Fibroblast of skin of back (primary cell): Measurements from ENCODE around the gene ZC3HAV1.
"Not testable (repeated sequence)": the region's sequence is repeated elsewhere in the genome, so short reads cannot be mapped to it uniquely, and the experiment has no call there.

Experiments
- DNase-seq: peaks from one replicate; pipeline ENCODE4 v3.0.0-alpha.2; 2013

Gene ZC3HAV1

DNA sequence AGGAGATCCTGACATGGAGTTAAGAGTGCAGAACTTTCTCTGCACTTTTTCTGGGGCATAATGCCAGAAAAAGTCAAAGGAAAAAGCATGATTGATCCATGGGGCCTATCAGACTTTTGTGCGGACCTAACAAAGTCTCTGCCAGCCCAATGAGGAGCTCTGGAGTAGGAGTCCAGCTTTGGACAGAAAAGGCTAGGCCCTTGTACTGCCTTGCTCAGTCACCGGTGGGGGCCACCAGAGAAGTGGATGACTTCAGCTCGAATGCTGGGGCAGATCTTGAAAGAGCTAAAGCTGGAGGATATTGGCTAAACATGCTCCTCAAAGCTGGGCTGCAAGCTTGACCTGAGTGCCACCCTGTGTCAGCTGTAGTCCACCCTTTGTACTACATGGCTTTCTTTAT is 2.8 kb upstream of the ZC3HAV1 start:
- no peak for DNase-seq

DNA sequence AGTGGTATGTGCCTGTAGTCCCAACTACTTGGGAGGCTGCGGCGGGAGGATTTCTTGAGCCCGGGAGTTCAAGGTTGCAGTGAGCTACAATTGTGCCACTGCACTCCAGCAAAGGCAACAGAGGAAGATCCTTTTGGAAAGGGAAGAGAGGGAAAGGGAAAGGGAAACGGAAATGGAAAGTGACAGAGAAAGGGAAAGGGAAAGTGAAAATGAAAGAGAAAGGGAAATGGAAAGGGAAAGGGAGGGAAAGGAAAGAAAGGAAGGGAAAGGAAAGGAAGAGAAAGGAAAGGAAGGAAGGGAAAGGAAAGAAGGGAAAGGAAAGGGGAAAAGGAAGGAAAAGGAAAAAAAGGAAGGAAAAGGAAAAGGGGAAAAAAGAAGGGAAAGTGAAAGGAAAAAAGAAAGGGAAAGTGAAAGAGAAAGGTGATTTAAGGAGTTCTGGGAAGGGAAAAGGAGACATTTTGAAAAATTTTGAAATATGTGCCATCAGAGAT is 2.3 kb upstream of the ZC3HAV1 start:
- DNase-seq: no peak

DNA sequence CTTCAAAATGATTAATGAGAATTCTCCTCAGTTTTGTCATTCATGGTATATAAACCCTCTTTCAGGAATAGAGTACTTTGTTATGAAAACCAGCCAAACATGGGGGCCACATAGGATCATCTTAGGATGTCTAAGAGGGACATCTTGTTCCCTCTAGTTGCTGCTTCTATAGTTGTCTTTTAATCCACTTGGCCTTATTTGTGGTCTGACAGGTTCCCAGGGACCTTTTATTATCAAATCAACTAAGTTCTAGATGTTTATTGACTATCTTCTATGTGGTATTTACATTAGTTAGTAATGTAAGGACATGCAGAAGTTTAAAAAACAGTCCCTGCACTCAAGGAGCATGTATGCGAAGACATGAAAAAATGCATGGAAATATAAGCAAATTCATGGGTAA is 1.6 kb upstream of the ZC3HAV1 start:
- no peak for DNase-seq

DNA sequence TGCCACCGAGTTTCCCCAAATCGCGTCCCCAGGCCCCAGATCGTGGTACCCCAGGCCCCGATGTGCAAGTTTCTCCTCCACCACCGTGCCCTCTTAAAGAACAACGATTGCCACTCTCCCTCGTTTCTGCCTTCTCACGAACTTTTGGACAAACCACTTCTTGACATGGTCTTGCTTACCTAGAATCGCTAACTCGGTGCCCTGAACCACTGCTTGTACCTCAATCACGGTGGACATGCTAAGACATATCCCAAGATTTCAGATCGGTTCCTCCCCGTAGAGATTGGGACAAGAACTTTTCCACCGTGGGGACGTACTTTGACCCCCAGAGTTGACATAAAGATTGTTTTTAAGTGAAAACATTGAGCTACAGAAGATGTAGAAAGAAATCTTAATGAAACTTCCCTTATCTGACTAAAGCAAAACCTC is 477 bp upstream of the ZC3HAV1 start:
- DNase-seq: no peak

DNA sequence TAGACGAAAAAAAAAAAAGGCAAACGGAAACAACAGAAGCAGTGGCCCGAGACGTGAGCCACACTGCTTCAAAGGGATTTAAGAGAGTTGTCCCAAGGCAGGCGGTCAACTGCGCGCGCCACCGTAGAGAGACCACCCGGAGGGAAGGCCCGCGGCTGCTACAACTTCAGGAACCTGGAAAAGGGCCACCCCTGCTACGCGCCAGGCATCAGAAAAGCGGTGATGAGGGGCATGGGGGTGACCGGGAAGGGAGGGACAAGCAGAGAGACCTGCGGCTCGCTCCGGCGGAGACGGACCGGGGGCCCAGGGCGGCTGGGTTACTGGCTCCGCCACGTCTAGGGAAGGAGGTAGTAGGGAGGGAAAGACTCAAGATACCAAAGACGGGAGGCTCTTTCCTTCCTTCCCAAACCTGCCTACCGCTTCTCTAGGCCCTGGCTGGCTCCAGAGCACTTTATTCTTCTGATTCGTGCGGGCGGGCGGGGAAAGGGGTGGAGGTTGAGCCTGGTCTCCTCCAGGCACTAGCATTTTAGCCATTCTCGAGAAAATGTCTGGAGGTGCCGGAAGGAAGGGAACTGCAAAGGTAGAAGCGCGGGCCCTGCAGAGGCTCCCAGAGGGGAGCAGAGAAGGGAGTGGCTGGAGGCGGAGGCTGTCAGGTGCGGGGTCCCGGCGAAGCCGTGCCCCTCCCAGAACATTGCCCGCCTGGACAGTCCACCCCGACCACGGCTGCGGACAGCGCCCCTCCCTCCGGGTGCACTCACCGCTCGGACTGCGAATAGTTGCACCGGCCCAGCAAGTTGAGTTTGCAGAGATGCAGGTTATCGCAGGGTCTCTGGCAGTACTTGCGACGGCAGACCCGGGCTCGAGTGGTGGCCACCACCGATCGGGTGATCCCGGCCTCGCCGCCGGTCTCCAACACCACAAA is 993 bp downstream of the ZC3HAV1 start:
- peak; percentile 16 for DNase-seq

DNA sequence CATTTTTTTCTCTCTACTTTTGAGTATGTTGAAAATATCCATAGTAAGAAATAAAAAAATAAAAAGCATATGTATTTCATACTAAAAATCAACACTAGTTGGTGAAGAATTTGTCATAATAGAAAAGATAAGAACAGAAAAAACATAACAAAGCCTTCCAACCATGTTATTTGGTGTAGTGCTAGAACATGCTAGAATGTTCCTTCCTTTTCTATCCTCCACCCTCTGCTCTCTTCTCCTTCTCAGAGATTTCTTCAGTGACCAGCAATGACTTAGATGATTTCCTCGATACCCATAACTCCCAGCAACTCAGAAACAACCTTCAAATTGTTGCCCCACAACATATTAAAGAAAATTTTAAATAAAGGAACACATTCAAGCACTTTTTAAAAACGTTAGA is 2.6 kb downstream of the ZC3HAV1 start:
- no peak for DNase-seq

DNA sequence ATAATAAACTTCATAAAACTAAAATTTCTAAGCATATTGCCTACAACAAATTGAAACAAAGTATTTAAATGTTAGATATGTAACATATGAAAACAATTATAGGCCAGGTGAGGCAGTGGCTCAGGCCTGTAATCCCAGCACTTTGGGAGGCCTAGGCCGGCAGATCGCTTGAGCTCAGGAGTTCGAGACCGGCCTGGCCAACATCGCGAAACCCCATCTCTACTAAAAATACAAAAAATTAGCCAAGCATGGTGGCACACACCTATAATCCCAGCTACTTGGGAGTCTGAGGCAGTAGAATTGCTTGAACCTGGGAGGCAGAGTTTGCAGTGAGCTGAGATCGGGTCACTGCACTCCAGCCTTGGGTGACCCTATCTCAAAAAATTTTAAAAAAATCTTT is 3.3 kb downstream of the ZC3HAV1 start:
- DNase-seq: not testable (repeated sequence)

DNA sequence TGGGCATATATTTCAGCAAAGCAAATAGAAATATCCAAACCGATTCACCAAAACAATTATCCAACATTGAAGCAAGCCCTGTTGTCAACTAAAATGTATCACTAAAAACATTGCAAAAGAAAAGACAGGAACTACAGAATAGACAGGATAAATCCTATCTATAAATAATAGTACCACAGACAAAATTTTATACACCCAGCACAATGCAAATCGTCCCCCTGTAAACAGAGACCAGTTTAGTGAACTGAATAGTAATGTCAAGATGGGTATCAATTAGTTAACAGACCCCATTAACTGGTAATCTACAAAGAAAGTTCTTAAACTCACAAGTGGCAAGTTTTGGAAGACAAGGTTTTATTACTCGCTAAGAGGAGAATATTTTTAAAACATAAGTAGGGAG is 4.0 kb downstream of the ZC3HAV1 start:
- no peak for DNase-seq

DNA sequence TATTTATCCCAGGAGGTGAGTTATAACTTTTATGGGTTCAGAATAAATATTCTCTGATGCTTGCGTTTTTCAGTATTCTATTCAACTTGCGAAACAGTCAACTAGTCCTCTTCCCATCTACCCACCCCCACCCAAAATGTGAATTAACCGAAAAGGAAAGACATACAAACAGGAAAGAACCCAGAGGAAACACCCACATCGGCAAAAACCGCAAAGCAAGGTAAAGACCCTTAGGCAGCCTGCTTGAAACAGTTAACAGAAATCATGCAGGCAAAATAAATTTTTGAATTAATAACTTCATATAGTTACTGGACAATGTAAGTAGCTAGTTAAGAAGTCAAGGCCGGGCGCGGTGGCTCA is 5.4 kb downstream of the ZC3HAV1 start:
- no peak for DNase-seq

DNA sequence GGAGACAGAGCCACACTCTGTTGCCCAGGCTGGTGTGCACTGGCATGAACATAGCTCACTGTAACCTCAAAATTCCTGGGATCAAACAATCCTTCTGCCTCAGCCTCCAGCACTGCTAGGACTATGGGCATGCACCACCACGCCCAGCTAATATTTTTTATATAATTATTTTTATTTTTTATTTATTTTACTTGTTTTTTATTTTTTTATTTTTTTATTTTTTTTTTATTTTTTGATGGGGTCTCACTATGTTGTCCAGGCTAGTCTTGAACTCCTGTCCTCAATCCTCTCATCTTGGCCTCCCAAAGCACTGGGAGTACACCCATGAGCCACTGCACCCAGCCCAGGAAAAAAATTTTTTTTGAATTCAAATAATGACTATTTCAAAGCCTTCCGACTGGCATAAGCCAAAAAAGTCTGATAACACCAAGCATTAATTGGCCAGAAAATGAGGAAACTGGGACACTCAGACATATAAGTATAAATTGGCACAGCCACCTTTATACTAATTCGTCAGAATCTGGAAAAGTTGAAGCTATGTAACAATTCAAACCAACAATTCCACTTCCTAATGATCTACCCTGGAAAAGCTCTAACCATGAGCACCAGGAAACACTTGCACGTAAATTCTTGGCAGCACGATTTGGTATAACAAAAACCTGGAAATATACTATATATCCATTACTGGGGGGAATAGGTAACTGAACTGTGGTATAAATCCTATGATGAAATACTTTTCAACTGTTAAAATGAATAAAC is 6.3 kb downstream of the ZC3HAV1 start:
- DNase-seq: no peak

DNA sequence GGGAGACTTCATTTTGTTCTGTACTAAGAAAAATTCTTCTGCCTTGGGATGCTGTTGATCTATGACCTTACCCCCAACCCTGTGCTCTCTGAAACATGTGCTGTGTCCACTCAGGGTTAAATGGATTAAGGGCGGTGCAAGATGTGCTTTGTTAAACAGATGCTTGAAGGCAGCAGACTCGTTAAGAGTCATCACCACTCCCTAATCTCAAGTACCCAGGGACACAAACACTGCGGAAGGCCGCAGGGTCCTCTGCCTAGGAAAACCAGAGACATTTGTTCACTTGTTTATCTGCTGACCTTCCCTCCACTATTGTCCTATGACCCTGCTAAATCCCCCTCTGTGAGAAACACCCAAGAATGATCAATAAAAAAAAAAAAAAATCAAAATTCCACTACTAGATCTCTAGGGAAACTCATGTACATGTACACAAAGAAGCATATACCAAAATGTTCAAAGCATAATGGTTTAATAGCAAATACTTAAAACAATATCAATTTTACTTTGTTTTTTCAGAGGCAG is 7.8 kb downstream of the ZC3HAV1 start:
- not testable (repeated sequence) for DNase-seq

DNA sequence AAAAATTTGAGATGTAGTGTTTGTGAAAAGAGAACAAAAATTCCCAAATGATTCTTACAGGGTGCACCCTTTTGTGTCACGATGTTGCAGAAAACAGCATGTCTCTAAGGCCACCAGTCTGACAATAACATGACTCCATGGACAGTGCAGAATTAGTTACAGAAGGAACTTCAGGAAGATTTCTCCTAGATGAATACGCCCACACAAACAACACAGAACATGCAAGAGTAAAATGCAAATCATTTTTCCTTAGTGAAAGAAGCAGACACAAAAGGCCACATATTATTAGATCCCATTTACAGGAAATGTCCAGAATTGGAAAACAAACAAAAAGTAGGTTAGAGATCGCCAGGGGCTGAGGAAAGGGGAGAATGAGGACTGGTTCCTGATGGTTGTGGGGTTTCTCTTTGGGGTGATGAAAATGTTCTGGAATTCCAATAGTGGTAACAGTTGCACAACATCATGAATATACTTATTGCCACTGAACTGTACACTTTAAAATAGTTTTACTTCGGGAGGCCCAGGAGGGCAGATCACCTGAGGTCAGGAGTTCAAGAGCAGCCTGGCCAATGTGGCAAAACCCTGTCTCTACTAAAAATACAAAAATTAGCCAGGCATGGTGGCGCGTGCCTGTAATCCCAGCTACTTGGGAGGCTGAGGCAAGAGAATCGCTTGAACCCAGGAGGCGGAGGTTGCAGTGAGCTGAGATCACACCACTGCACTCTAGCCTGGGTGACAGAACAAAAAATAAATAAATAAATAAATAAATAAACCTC is 10.2 kb downstream of the ZC3HAV1 start:
- no peak for DNase-seq

DNA sequence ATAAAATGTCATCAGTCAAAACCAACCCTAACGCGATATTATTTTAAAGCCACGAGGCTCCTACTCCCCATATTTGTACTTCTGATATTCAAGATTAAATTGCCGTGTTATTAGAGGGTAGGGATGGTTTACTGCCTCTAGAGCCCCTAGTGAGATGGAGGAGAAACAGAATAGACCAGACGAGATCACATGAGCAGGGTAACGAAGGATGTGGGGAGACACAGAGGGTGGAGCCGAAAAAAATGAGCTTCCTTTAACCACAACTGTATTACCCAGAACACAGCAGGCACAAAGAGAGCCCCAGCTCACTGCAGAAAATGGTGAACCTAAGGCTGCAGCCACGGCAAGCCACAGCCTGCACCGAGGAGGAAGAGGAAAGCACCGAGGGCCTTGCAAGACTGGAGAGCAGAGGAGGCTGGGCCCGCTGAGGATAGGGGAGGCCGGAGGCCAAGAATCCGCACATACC is 14.3 kb downstream of the ZC3HAV1 start:
- DNase-seq: no peak

DNA sequence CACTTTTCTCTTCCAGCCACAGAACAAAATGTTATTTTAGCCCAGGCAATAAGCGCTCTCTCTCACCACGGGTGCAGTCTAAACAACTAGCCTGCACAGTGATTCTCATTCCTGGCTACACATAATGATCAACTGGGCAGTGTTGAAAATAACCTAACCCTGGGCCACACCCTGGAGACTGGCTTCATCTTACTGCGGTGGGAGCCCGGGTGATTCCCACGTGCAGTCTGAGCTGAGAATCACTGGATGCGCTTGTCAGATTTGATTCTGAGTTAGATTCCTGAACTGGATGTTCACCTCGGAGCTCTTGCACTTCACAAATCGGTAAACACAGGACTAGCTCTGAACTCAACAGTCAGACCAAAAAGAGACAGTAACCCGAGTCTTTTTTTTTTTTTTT is 14.9 kb downstream of the ZC3HAV1 start:
- no peak for DNase-seq

DNA sequence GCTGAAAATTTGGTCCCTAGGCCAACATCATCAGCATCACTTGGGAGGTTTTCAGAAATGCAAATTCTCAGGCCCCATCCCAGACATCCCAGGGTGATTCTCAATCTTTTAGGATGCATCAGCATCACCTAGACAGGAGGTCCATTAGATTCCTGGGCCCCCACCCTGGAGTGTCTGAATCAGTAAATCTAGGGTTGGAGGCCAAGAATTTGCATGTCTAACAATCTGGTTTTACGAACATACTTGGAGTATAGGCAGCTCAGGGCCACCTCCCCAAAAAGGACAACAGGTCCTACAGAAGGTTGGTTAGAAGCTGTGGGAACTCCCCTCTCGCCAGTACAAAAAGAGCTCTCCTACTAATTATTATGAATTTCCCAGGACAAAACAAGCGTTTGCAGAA is 15.5 kb downstream of the ZC3HAV1 start:
- DNase-seq: no peak

DNA sequence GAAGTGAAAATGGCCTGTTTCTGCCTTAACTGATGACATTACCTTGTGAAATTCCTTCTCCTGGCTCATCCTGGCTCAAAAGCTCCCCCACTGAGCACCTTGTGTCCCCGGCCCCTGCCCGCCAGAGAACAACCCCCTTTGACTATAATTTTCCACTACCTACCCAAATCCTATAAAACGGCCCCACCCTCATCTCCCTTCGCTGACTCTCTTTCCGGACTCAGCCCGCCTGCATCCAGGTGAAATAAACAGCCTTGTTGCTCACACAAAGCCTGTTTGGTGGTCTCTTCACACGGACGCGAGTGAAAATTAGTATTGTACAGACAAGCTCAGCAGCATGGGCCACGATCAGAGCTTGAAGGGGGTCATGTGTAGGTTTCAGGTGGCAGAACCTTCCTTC is 16.0 kb downstream of the ZC3HAV1 start:
- DNase-seq: not testable (repeated sequence)

DNA sequence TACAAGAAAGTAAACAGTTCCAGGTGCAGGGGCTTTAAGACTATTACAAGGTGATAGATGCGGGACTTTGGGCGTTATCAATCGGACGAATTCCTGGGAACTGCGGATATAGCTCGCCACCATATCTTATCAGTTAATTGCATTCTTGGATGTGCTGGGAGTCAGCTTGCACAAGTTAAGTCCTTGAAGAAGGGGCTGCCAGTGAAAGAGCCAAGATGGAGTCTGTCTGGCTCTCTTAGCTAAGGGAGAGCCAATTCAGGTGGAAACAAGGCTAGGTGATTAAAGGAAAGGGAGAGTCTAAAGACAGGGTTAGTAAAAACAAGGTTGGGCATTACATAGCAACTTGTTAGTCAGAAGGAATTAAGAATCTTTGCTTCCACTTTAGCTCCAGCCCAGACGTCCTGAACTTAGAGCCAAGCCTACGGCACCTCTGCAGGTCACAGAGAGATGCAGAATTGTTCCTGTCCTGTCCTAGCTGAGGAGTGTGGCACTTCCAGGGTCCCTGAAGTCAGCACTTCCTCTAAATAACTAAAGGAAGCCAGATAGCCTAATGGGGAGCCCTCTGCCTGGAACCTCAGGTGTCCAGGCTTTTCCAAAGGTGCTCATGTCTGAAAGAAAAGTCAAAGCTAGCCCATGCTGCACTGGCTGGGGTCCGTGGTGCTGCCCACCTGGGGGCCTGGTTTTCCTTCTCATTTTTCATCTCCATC is 17.3 kb downstream of the ZC3HAV1 start:
- no peak for DNase-seq

DNA sequence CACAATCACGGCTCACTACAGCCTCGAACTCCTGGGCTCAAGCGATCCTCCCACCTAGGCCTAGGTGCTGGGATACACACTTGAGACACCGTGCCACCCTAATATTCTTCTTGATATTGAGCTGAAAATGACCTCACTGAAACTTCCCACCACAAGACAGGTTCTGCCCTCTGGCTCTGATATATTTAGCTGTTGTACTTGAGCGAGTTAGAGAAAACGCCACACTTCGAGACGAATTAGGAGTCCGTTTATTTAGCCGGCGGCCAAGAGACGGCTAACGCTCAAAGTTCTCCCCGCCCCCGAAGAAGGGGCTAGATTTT is 17.9 kb downstream of the ZC3HAV1 start:
- DNase-seq: no peak

DNA sequence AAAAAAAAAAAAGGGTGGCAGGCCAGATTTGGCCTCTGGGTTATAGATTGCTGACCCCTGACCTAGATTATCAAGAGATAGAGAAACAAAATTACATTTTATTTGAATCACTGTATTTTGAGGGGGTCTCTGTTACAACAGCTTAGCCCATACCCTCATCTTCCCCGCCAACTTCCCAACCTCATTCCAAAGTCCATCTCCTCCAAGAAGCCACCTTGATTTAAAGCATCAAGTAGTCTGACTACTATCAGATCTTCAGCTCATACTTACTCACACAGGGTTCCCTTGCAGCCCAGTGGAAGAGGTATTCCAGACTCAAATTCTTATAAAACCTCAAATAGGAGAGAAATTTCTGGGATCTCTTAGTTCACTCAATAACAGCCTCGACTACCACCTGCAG is 20.4 kb downstream of the ZC3HAV1 start:
- DNase-seq: no peak

DNA sequence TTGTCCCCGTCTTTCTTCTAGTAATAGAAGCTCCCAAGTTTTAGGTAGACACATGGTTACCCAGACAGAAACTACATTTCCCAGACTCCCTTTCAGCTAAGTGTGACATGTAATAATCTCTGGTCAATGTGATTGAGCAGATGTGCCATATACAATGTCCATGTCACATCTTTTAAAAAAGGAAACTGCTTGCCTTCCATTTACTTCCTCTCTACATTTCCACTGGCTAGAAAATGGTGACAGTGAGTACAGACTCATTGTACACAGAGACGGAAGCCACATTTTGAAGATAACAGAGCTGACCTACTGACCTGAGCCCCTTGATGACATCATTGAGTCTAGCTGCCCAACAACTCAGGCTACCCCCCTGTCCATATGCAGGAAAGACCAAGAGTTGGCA is 21.3 kb downstream of the ZC3HAV1 start:
- no peak for DNase-seq

DNA sequence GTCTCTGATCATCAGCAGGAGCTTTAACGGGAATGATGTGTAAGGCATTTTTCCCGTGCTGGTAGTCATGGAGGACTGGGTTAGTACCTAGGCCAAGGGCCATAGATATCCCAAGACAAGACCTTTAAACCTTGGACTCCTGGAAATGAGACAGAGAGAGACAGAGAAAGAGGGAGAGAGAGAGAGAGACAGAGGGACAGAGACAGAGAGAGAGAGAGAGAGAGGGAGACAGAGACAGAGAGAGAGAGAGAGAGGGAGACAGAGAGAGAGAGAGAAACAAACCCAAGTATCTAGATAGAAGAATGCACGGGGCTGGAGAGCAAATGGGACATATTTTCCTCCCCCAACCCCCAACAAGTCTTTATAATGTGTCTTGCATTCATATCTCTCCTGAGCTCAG is 22.3 kb downstream of the ZC3HAV1 start:
- no peak for DNase-seq

DNA sequence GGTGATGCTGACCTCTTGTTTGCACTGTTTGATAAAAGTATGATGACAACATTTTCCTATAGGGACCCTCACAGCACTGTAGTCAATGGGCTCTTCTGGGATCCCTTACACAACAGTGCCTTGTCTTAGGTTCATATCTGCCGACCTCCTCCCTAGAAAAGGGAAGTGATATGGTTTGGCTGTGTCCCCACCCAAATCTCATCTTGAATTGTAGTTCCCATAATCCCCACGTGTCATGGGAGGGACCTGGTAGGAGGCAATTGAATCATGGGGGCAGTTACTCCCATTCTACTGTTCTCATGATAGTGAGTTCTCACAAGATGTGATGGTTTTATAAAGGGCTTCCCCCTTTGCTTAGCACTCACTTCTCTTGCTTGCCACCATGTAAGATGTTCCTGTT is 23.1 kb downstream of the ZC3HAV1 start:
- DNase-seq: no peak
